H9 (cell line): Measurements from ENCODE around the gene PEX7. TPM values are rescaled to one million over a fixed set of nuclear protein-coding genes. Genes with fewer than 3 reads are reported as not detected.

Experiments used
- DNase-seq: peaks from one replicate; pipeline ENCODE4 v3.0.0-alpha.2; 2017
- H2AFZ ChIP-seq: one replicate; pipeline ENCODE4 v1.6.1; 2013; ENCODE audit warnings: mild to moderate bottlenecking, low read length, control low read depth, moderate library complexity
- H2AK5ac ChIP-seq: 2 replicates; pipeline ENCODE4 v1.6.1; 2013; ENCODE audit warnings: low read length, control low read depth, mixed read lengths; ENCODE audit not compliant: insufficient read length
- H2BK120ac ChIP-seq: one replicate; pipeline ENCODE4 v1.6.1; 2013; ENCODE audit warnings: low read depth, mild to moderate bottlenecking, low read length, control low read depth, inconsistent platforms; ENCODE audit not compliant: poor library complexity, severe bottlenecking
- H2BK12ac ChIP-seq: 2 replicates; pipeline ENCODE4 v1.6.1; 2013; ENCODE audit warnings: low read length, control low read depth, mixed read lengths, low read depth; ENCODE audit not compliant: insufficient read length
- H2BK15ac ChIP-seq: 2 replicates; pipeline ENCODE4 v1.6.1; 2013; ENCODE audit warnings: low read depth, low read length, control low read depth
- H2BK20ac ChIP-seq: one replicate; pipeline ENCODE4 v1.6.1; 2013; ENCODE audit warnings: low read depth, mild to moderate bottlenecking, low read length, control low read depth, inconsistent platforms; ENCODE audit not compliant: poor library complexity, severe bottlenecking
- H2BK5ac ChIP-seq: 2 replicates; pipeline ENCODE4 v1.6.1; 2013; ENCODE audit warnings: low read length, control low read depth, mixed read lengths; ENCODE audit not compliant: insufficient read length
- H3K14ac ChIP-seq: 2 replicates; pipeline ENCODE4 v1.6.1; 2013; ENCODE audit warnings: low read length, control low read depth; ENCODE audit not compliant: insufficient read depth
- H3K18ac ChIP-seq: 2 replicates; pipeline ENCODE4 v1.6.1; 2013; ENCODE audit warnings: low read depth, mild to moderate bottlenecking, mixed read lengths, low read length, control low read depth; ENCODE audit not compliant: insufficient read length
- H3K23ac ChIP-seq: 2 replicates; pipeline ENCODE4 v1.6.1; 2013; ENCODE audit warnings: low read length, control low read depth, mixed read lengths, low read depth; ENCODE audit not compliant: insufficient read length
- H3K23me2 ChIP-seq: 2 replicates; pipeline ENCODE4 v1.6.1; 2013; ENCODE audit warnings: low read depth, mild to moderate bottlenecking, mixed read lengths, low read length, control low read depth; ENCODE audit not compliant: insufficient read length, poor library complexity, severe bottlenecking
- H3K27ac ChIP-seq: 2 replicates; pipeline ENCODE4 v1.5.1; 2013; ENCODE audit warnings: low read length, control low read depth, mixed read lengths, low read depth; ENCODE audit not compliant: insufficient read length
- H3K27me3 ChIP-seq: 2 replicates; pipeline ENCODE4 v1.6.1; 2013; ENCODE audit warnings: low read length, control low read depth, inconsistent platforms; ENCODE audit not compliant: insufficient read depth
- H3K4ac ChIP-seq: 2 replicates; pipeline ENCODE4 v1.6.1; 2013; ENCODE audit warnings: low read depth, mild to moderate bottlenecking, control low read depth, inconsistent platforms, low read length, moderate library complexity
- H3K4me1 ChIP-seq: 2 replicates; pipeline ENCODE4 v1.6.1; 2013; ENCODE audit warnings: low read length, control low read depth, inconsistent platforms; ENCODE audit not compliant: insufficient read depth
- H3K4me2 ChIP-seq: 2 replicates; pipeline ENCODE4 v1.6.1; 2013; ENCODE audit warnings: low read length, control low read depth, mixed read lengths; ENCODE audit not compliant: insufficient read length, insufficient read depth
- H3K56ac ChIP-seq: 2 replicates; pipeline ENCODE4 v1.6.1; 2013; ENCODE audit warnings: low read depth, mild to moderate bottlenecking, mixed read lengths, low read length, control low read depth; ENCODE audit not compliant: insufficient read length
- H3K79me1 ChIP-seq: 2 replicates; pipeline ENCODE4 v1.6.1; 2013; ENCODE audit warnings: low read depth, mild to moderate bottlenecking, moderate library complexity, low read length, control low read depth, inconsistent platforms; ENCODE audit not compliant: insufficient read depth, poor library complexity, severe bottlenecking
- H3K79me2 ChIP-seq: 2 replicates; pipeline ENCODE4 v1.6.1; 2013; ENCODE audit warnings: low read length, control low read depth, inconsistent platforms; ENCODE audit not compliant: insufficient read depth
- H3K9ac ChIP-seq: 2 replicates; pipeline ENCODE4 v1.6.1; 2013; ENCODE audit warnings: low read length, control low read depth, mixed read lengths; ENCODE audit not compliant: insufficient read length; ENCODE audit errors: extremely low read depth
- H3K9me3 ChIP-seq: one replicate; pipeline ENCODE4 v1.6.1; 2013; ENCODE audit warnings: low read depth, low read length, inconsistent platforms; ENCODE audit not compliant: control insufficient read depth
- H3T11ph ChIP-seq: one replicate; pipeline ENCODE4 v1.6.1; 2013; ENCODE audit warnings: mild to moderate bottlenecking, low read length, control low read depth, inconsistent platforms
- H4K20me1 ChIP-seq: one replicate; pipeline ENCODE4 v1.6.1; 2013; ENCODE audit not compliant: control insufficient read depth, insufficient read length, insufficient read depth
- H4K5ac ChIP-seq: 2 replicates; pipeline ENCODE4 v1.6.1; 2013; ENCODE audit warnings: low read depth, mild to moderate bottlenecking, mixed read lengths, low read length, control low read depth; ENCODE audit not compliant: insufficient read length
- H4K8ac ChIP-seq: replicated peaks from 2 replicates; pipeline ENCODE4 v1.6.1; 2013; ENCODE audit warnings: low read length, control low read depth, mixed read lengths, low read depth; ENCODE audit not compliant: insufficient read length
- H4K91ac ChIP-seq: 2 replicates; pipeline ENCODE4 v1.6.1; 2013; ENCODE audit warnings: low read depth, mild to moderate bottlenecking, moderate library complexity, mixed read lengths, low read length, control low read depth; ENCODE audit not compliant: insufficient read length
- H3K27ac Mint-ChIP-seq, 3 experiments: 2 replicates in 2 of 3; 3 replicates in 1 of 3; pipeline ENCODE4 v1.8.0; 2020 to 2021; ENCODE audit warnings: mixed read lengths in 3 of 3, mild to moderate bottlenecking in 1 of 3, moderate library complexity in 1 of 3
- H3K27me3 Mint-ChIP-seq: 2 replicates; pipeline ENCODE4 v1.8.0; 2021; ENCODE audit warnings: low read depth, mild to moderate bottlenecking, moderate library complexity, mixed read lengths
- H3K36me3 Mint-ChIP-seq, 3 experiments: 2 replicates in 2 of 3; 3 replicates in 1 of 3; pipeline ENCODE4 v1.8.0; 2020 to 2021; ENCODE audit warnings: low read depth in 3 of 3, mixed read lengths in 3 of 3; ENCODE audit not compliant: insufficient read depth in 1 of 3
- H3K4me1 Mint-ChIP-seq, 2 experiments: 2 replicates each; pipeline ENCODE4 v1.8.0; 2020; ENCODE audit warnings: mixed read lengths in 2 of 2
- H3K4me3 Mint-ChIP-seq, 2 experiments: 2 replicates in 1 of 2; 3 replicates in 1 of 2; pipeline ENCODE4 v1.8.0; 2020 to 2021; ENCODE audit warnings: mild to moderate bottlenecking in 2 of 2, mixed read lengths in 2 of 2, moderate library complexity in 1 of 2
- H3K9me3 Mint-ChIP-seq, 2 experiments: 2 replicates in 1 of 2; 3 replicates in 1 of 2; pipeline ENCODE4 v1.8.0; 2020; ENCODE audit warnings: mild to moderate bottlenecking in 2 of 2, mixed read lengths in 2 of 2, moderate library complexity in 1 of 2
- CTCF ChIP-seq: fragments of 200-600 bp; sonication (generic); conservative IDR thresholded peaks from 3 replicates; pipeline ENCODE4 v1.8.0; 2021; ENCODE audit warnings: antibody characterized with exemption, mild to moderate bottlenecking
- WGBS: extraction: QIAGEN DNeasy Blood & Tissue Kit; methylation state at CpG from one replicate; pipeline ENCODE4 v1.1.7; 2013; ENCODE audit warnings: missing lambda C conversion rate, low lambda C conversion rate, mixed read lengths; ENCODE audit not compliant: insufficient read length; ENCODE audit errors: extremely low coverage; 5-methylcytosine and 5-hydroxymethylcytosine counted together
- total RNA-seq: library from RNA; stranded (reverse); gene quantifications from 2 replicates; pipeline ENCODE4 v1.2.1, GENCODE V29; 2021

The PEX7 gene
- total RNA-seq, 1 experiment from 2014 or later = 8.4 TPM

DNA sequence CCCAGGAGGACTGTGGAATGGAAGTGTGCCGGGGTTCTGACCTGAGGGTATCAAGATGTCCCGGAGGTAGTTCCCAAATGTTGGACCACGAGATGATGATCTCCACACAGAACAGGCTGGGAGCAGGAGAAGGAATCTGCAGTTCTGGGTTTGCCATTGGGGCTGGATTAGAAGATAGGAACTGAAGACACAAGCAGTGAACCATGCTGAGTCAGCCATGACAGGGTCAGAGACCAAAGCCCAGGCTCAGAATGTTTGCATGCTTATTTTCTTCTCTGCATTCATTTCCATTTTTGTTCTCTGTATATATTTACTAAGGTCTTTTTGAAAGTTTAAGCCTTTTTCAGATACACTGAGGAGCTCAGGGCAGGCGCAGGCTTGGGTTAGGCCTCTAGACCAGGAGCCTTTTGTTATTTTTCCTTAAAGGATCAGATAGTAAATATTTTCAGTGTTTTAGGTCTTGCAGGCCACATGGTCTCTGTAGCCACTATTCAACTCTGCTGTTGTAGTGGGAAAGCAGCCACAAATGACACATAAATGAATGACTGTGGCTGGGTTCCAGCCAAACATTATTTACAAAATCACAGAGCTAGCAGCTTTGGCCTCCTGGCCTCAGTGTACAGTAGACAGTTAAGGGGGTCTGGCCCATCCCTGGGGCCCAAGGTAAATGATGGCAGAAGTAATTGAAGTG lies 128.2 kb downstream of the PEX7 start:
- Histone ChIP-seq H3K18ac (no peak overlapping the region), H4K5ac (no peak overlapping the region), H3K23me2 (no peaks in the 10 kb centered on the region), H3K14ac (no peak overlapping the region), H2BK5ac (no peak overlapping the region), H2AFZ (no peak overlapping the region), H3K79me2 (no peaks in the 10 kb centered on the region), H3K27me3 (no peaks in the 10 kb centered on the region), H3K79me1 (no peaks in the 10 kb centered on the region), H2BK15ac (no peak overlapping the region), H3K9me3 (no peaks in the 10 kb centered on the region), H4K91ac (no peak overlapping the region), H3K56ac (no peak overlapping the region), H4K20me1 (no peaks in the 10 kb centered on the region), H2BK12ac (peak overlapping the region; percentile 78), H3K4ac (no peak overlapping the region), H2BK20ac (no peak overlapping the region), H3K23ac (no peak overlapping the region), H3K4me2 (no peak overlapping the region), H2AK5ac (no peak overlapping the region), H2BK120ac (no peak overlapping the region), H3K4me1 (peaks cover 3% of the 10 kb centered on the region; the same call in 1 of the 2 replicates), H3K27ac (no peak overlapping the region), H3K9ac (no peak overlapping the region), H3T11ph (no peak overlapping the region), H4K8ac (no peak overlapping the region)
- Mint-ChIP-seq H3K36me3 (peaks cover 6 to 13% (median 10%) of the 10 kb centered on the region in 3 experiments), H3K27me3 (peaks cover 3% of the 10 kb centered on the region; the same call in 1 of the 2 replicates), H3K4me1 (peaks cover 13 to 33% of the 10 kb centered on the region in 2 experiments), H3K4me3 (no peak overlapping the region), H3K9me3 (peaks cover 7 to 8% of the 10 kb centered on the region in 2 experiments), H3K27ac (no peak overlapping the region; a peak in 2 of 7 replicates)
- TF ChIP-seq CTCF = no peak
- WGBS = no CpG with 5 or more reads among the region's 4 CpGs
- no peak for DNase-seq
